ENCODE data around the gene KLHDC8A.

KLHDC8A gene

GRCh38 chr1:205294934-205295333 lies 61.8 kb downstream of the KLHDC8A start:
- DNase-seq = no peak

GRCh38 chr1:205294175-205294917 lies 62.4 kb downstream of the KLHDC8A start:
- DNase-seq = no peak

- no peak for DNase-seq
Observed at GRCh38 chr1:205293350-205294074, 63.2 kb downstream of the KLHDC8A start.

- no peak for DNase-seq
Observed at GRCh38 chr1:205291596-205291995, 65.1 kb downstream of the KLHDC8A start.

- DNase-seq = no peak
Observed at GRCh38 chr1:205287767-205288559, 68.8 kb downstream of the KLHDC8A start.

GRCh38 chr1:205287076-205287475 lies 69.6 kb downstream of the KLHDC8A start:
- no peak for DNase-seq

- DNase-seq = no peak
Observed at GRCh38 chr1:205286335-205286950, 70.3 kb downstream of the KLHDC8A start.

Measured in NCI-H1092 (cell line).